ENCODE data around the gene SYNM.

Gene SYNM

GRCh38 chr15:99102332-99103235 lies 2.3 kb upstream of the SYNM start:
- TF ChIP-seq SUZ12 (IDR thresholded peaks at IDR 0.05; ENCODE audit: extremely low read depth, insufficient read depth, insufficient read length), result no peak
- no peak for TF ChIP-seq ZNF274 (IDR thresholded peaks at IDR 0.05; ENCODE audit: low read depth, low read length)
- TF ChIP-seq YY1 (IDR thresholded peaks at IDR 0.05; ENCODE audit: insufficient read depth, insufficient read length), result no peak
- H3K27me3 ChIP-seq (ENCODE audit: insufficient read depth, insufficient read length), result peaks cover 36% of the 10 kb centered on the region
- no peak overlapping the region for H3K4me3 ChIP-seq (ENCODE audit: insufficient read length, low read depth)
- no peak for DNase-seq (ENCODE audit: low read depth, low spot score)
- no peak overlapping the region for H3K9ac ChIP-seq (ENCODE audit: insufficient read length, low read depth)
- H3K9me3 ChIP-seq (ENCODE audit: insufficient read depth, low read length), result no peaks in the 10 kb centered on the region
- no peaks in the 10 kb centered on the region for H3K36me3 ChIP-seq (ENCODE audit: insufficient read depth, insufficient read length, low read length)
- peaks cover 9% of the 10 kb centered on the region for H3K4me1 ChIP-seq (ENCODE audit: insufficient read depth, insufficient read length)

- peaks cover 9% of the 10 kb centered on the region for H3K4me1 ChIP-seq (ENCODE audit: insufficient read depth, insufficient read length)
- H3K27me3 ChIP-seq (ENCODE audit: insufficient read depth, insufficient read length), result peaks cover 32% of the 10 kb centered on the region
- no peaks in the 10 kb centered on the region for H3K9me3 ChIP-seq (ENCODE audit: insufficient read depth, low read length)
- no peak for DNase-seq (ENCODE audit: low read depth, low spot score)
- no peaks in the 10 kb centered on the region for H3K36me3 ChIP-seq (ENCODE audit: insufficient read depth, insufficient read length, low read length)
- H3K4me3 ChIP-seq (ENCODE audit: insufficient read length, low read depth), result no peak overlapping the region
- H3K9ac ChIP-seq (ENCODE audit: insufficient read length, low read depth), result no peak overlapping the region
- TF ChIP-seq SUZ12 (IDR thresholded peaks at IDR 0.05; ENCODE audit: extremely low read depth, insufficient read depth, insufficient read length) (no peak), ZNF274 (IDR thresholded peaks at IDR 0.05; ENCODE audit: low read depth, low read length) (no peak), YY1 (IDR thresholded peaks at IDR 0.05; ENCODE audit: insufficient read depth, insufficient read length) (no peak)
Observed at GRCh38 chr15:99103279-99103678, 1.6 kb upstream of the SYNM start.

GRCh38 chr15:99105514-99106341 lies 848 bp downstream of the SYNM start:
- Histone ChIP-seq H3K4me3 (ENCODE audit: insufficient read length, low read depth) (peak overlapping the region; percentile 72), H3K9ac (ENCODE audit: insufficient read length, low read depth) (peak overlapping the region; percentile 88), H3K4me1 (ENCODE audit: insufficient read depth, insufficient read length) (peaks cover 7% of the 10 kb centered on the region), H3K27me3 (ENCODE audit: insufficient read depth, insufficient read length) (peaks cover 11% of the 10 kb centered on the region), H3K36me3 (ENCODE audit: insufficient read depth, insufficient read length, low read length) (peaks cover 23% of the 10 kb centered on the region), H3K9me3 (ENCODE audit: insufficient read depth, low read length) (no peaks in the 10 kb centered on the region)
- no peak for TF ChIP-seq ZNF274 (IDR thresholded peaks at IDR 0.05; ENCODE audit: low read depth, low read length)
- peak; percentile 57 for DNase-seq (ENCODE audit: low read depth, low spot score)

GRCh38 chr15:99106417-99107220 lies 1.7 kb downstream of the SYNM start:
- peaks cover 11% of the 10 kb centered on the region for H3K27me3 ChIP-seq (ENCODE audit: insufficient read depth, insufficient read length)
- peaks cover 7% of the 10 kb centered on the region for H3K4me1 ChIP-seq (ENCODE audit: insufficient read depth, insufficient read length)
- peak overlapping the region; percentile 72 for H3K4me3 ChIP-seq (ENCODE audit: insufficient read length, low read depth)
- no peaks in the 10 kb centered on the region for H3K9me3 ChIP-seq (ENCODE audit: insufficient read depth, low read length)
- TF ChIP-seq ZNF274 (IDR thresholded peaks at IDR 0.05; ENCODE audit: low read depth, low read length), result no peak
- no peak for TF ChIP-seq SUZ12 (IDR thresholded peaks at IDR 0.05; ENCODE audit: extremely low read depth, insufficient read depth, insufficient read length)
- no peak for TF ChIP-seq YY1 (IDR thresholded peaks at IDR 0.05; ENCODE audit: insufficient read depth, insufficient read length)
- peaks cover 23% of the 10 kb centered on the region for H3K36me3 ChIP-seq (ENCODE audit: insufficient read depth, insufficient read length, low read length)
- peak overlapping the region; percentile 88 for H3K9ac ChIP-seq (ENCODE audit: insufficient read length, low read depth)
- no peak for DNase-seq (ENCODE audit: low read depth, low spot score)

- Histone ChIP-seq H3K4me1 (ENCODE audit: insufficient read depth, insufficient read length) (no peaks in the 10 kb centered on the region), H3K27me3 (ENCODE audit: insufficient read depth, insufficient read length) (peaks cover 7% of the 10 kb centered on the region), H3K36me3 (ENCODE audit: insufficient read depth, insufficient read length, low read length) (peaks cover 32% of the 10 kb centered on the region), H3K9ac (ENCODE audit: insufficient read length, low read depth) (no peak overlapping the region), H3K9me3 (ENCODE audit: insufficient read depth, low read length) (no peaks in the 10 kb centered on the region), H3K4me3 (ENCODE audit: insufficient read length, low read depth) (no peak overlapping the region)
- DNase-seq (ENCODE audit: low read depth, low spot score), result no peak
- TF ChIP-seq SUZ12 (IDR thresholded peaks at IDR 0.05; ENCODE audit: extremely low read depth, insufficient read depth, insufficient read length) (no peak), YY1 (IDR thresholded peaks at IDR 0.05; ENCODE audit: insufficient read depth, insufficient read length) (no peak), ZNF274 (IDR thresholded peaks at IDR 0.05; ENCODE audit: low read depth, low read length) (no peak)
Observed at GRCh38 chr15:99108993-99109392, 4.1 kb downstream of the SYNM start.

- H3K4me3 ChIP-seq (ENCODE audit: insufficient read length, low read depth), result no peak overlapping the region
- no peaks in the 10 kb centered on the region for H3K4me1 ChIP-seq (ENCODE audit: insufficient read depth, insufficient read length)
- no peaks in the 10 kb centered on the region for H3K9me3 ChIP-seq (ENCODE audit: insufficient read depth, low read length)
- TF ChIP-seq ZNF274 (IDR thresholded peaks at IDR 0.05; ENCODE audit: low read depth, low read length) (no peak), SUZ12 (IDR thresholded peaks at IDR 0.05; ENCODE audit: extremely low read depth, insufficient read depth, insufficient read length) (no peak), YY1 (IDR thresholded peaks at IDR 0.05; ENCODE audit: insufficient read depth, insufficient read length) (no peak)
- H3K27me3 ChIP-seq (ENCODE audit: insufficient read depth, insufficient read length), result peaks cover 7% of the 10 kb centered on the region
- no peak for DNase-seq (ENCODE audit: low read depth, low spot score)
- peaks cover 37% of the 10 kb centered on the region for H3K36me3 ChIP-seq (ENCODE audit: insufficient read depth, insufficient read length, low read length)
- H3K9ac ChIP-seq (ENCODE audit: insufficient read length, low read depth), result no peak overlapping the region
Observed at GRCh38 chr15:99109555-99110021, 4.7 kb downstream of the SYNM start.

Measured in NT2/D1 (cell line).